H9 (cell line): ENCODE results near the gene PCCA. TPM values are rescaled to one million over a fixed set of nuclear protein-coding genes. Genes with fewer than 3 reads are reported as not detected.

Experiments
- DNase-seq: peaks from one replicate; pipeline ENCODE4 v3.0.0-alpha.2; 2017
- H2AFZ ChIP-seq: one replicate; pipeline ENCODE4 v1.6.1; 2013; ENCODE audit warnings: mild to moderate bottlenecking, low read length, control low read depth, moderate library complexity
- H2AK5ac ChIP-seq: 2 replicates; pipeline ENCODE4 v1.6.1; 2013; ENCODE audit warnings: low read length, control low read depth, mixed read lengths; ENCODE audit not compliant: insufficient read length
- H2BK120ac ChIP-seq: one replicate; pipeline ENCODE4 v1.6.1; 2013; ENCODE audit warnings: low read depth, mild to moderate bottlenecking, low read length, control low read depth, inconsistent platforms; ENCODE audit not compliant: poor library complexity, severe bottlenecking
- H2BK12ac ChIP-seq: 2 replicates; pipeline ENCODE4 v1.6.1; 2013; ENCODE audit warnings: low read length, control low read depth, mixed read lengths, low read depth; ENCODE audit not compliant: insufficient read length
- H2BK15ac ChIP-seq: 2 replicates; pipeline ENCODE4 v1.6.1; 2013; ENCODE audit warnings: low read depth, low read length, control low read depth
- H2BK20ac ChIP-seq: one replicate; pipeline ENCODE4 v1.6.1; 2013; ENCODE audit warnings: low read depth, mild to moderate bottlenecking, low read length, control low read depth, inconsistent platforms; ENCODE audit not compliant: poor library complexity, severe bottlenecking
- H2BK5ac ChIP-seq: 2 replicates; pipeline ENCODE4 v1.6.1; 2013; ENCODE audit warnings: low read length, control low read depth, mixed read lengths; ENCODE audit not compliant: insufficient read length
- H3K14ac ChIP-seq: 2 replicates; pipeline ENCODE4 v1.6.1; 2013; ENCODE audit warnings: low read length, control low read depth; ENCODE audit not compliant: insufficient read depth
- H3K18ac ChIP-seq: 2 replicates; pipeline ENCODE4 v1.6.1; 2013; ENCODE audit warnings: low read depth, mild to moderate bottlenecking, mixed read lengths, low read length, control low read depth; ENCODE audit not compliant: insufficient read length
- H3K23ac ChIP-seq: 2 replicates; pipeline ENCODE4 v1.6.1; 2013; ENCODE audit warnings: low read length, control low read depth, mixed read lengths, low read depth; ENCODE audit not compliant: insufficient read length
- H3K23me2 ChIP-seq: 2 replicates; pipeline ENCODE4 v1.6.1; 2013; ENCODE audit warnings: low read depth, mild to moderate bottlenecking, mixed read lengths, low read length, control low read depth; ENCODE audit not compliant: insufficient read length, poor library complexity, severe bottlenecking
- H3K27ac ChIP-seq: 2 replicates; pipeline ENCODE4 v1.5.1; 2013; ENCODE audit warnings: low read length, control low read depth, mixed read lengths, low read depth; ENCODE audit not compliant: insufficient read length
- H3K27me3 ChIP-seq: 2 replicates; pipeline ENCODE4 v1.6.1; 2013; ENCODE audit warnings: low read length, control low read depth, inconsistent platforms; ENCODE audit not compliant: insufficient read depth
- H3K4ac ChIP-seq: 2 replicates; pipeline ENCODE4 v1.6.1; 2013; ENCODE audit warnings: low read depth, mild to moderate bottlenecking, control low read depth, inconsistent platforms, low read length, moderate library complexity
- H3K4me1 ChIP-seq: 2 replicates; pipeline ENCODE4 v1.6.1; 2013; ENCODE audit warnings: low read length, control low read depth, inconsistent platforms; ENCODE audit not compliant: insufficient read depth
- H3K4me2 ChIP-seq: 2 replicates; pipeline ENCODE4 v1.6.1; 2013; ENCODE audit warnings: low read length, control low read depth, mixed read lengths; ENCODE audit not compliant: insufficient read length, insufficient read depth
- H3K56ac ChIP-seq: 2 replicates; pipeline ENCODE4 v1.6.1; 2013; ENCODE audit warnings: low read depth, mild to moderate bottlenecking, mixed read lengths, low read length, control low read depth; ENCODE audit not compliant: insufficient read length
- H3K79me1 ChIP-seq: 2 replicates; pipeline ENCODE4 v1.6.1; 2013; ENCODE audit warnings: low read depth, mild to moderate bottlenecking, moderate library complexity, low read length, control low read depth, inconsistent platforms; ENCODE audit not compliant: insufficient read depth, poor library complexity, severe bottlenecking
- H3K79me2 ChIP-seq: 2 replicates; pipeline ENCODE4 v1.6.1; 2013; ENCODE audit warnings: low read length, control low read depth, inconsistent platforms; ENCODE audit not compliant: insufficient read depth
- H3K9ac ChIP-seq: 2 replicates; pipeline ENCODE4 v1.6.1; 2013; ENCODE audit warnings: low read length, control low read depth, mixed read lengths; ENCODE audit not compliant: insufficient read length; ENCODE audit errors: extremely low read depth
- H3K9me3 ChIP-seq: one replicate; pipeline ENCODE4 v1.6.1; 2013; ENCODE audit warnings: low read depth, low read length, inconsistent platforms; ENCODE audit not compliant: control insufficient read depth
- H3T11ph ChIP-seq: one replicate; pipeline ENCODE4 v1.6.1; 2013; ENCODE audit warnings: mild to moderate bottlenecking, low read length, control low read depth, inconsistent platforms
- H4K20me1 ChIP-seq: one replicate; pipeline ENCODE4 v1.6.1; 2013; ENCODE audit not compliant: control insufficient read depth, insufficient read length, insufficient read depth
- H4K5ac ChIP-seq: 2 replicates; pipeline ENCODE4 v1.6.1; 2013; ENCODE audit warnings: low read depth, mild to moderate bottlenecking, mixed read lengths, low read length, control low read depth; ENCODE audit not compliant: insufficient read length
- H4K8ac ChIP-seq: replicated peaks from 2 replicates; pipeline ENCODE4 v1.6.1; 2013; ENCODE audit warnings: low read length, control low read depth, mixed read lengths, low read depth; ENCODE audit not compliant: insufficient read length
- H4K91ac ChIP-seq: 2 replicates; pipeline ENCODE4 v1.6.1; 2013; ENCODE audit warnings: low read depth, mild to moderate bottlenecking, moderate library complexity, mixed read lengths, low read length, control low read depth; ENCODE audit not compliant: insufficient read length
- H3K27ac Mint-ChIP-seq, 3 experiments: 2 replicates in 2 of 3; 3 replicates in 1 of 3; pipeline ENCODE4 v1.8.0; 2020 to 2021; ENCODE audit warnings: mixed read lengths in 3 of 3, mild to moderate bottlenecking in 1 of 3, moderate library complexity in 1 of 3
- H3K27me3 Mint-ChIP-seq: 2 replicates; pipeline ENCODE4 v1.8.0; 2021; ENCODE audit warnings: low read depth, mild to moderate bottlenecking, moderate library complexity, mixed read lengths
- H3K36me3 Mint-ChIP-seq, 3 experiments: 2 replicates in 2 of 3; 3 replicates in 1 of 3; pipeline ENCODE4 v1.8.0; 2020 to 2021; ENCODE audit warnings: low read depth in 3 of 3, mixed read lengths in 3 of 3; ENCODE audit not compliant: insufficient read depth in 1 of 3
- H3K4me1 Mint-ChIP-seq, 2 experiments: 2 replicates each; pipeline ENCODE4 v1.8.0; 2020; ENCODE audit warnings: mixed read lengths in 2 of 2
- H3K4me3 Mint-ChIP-seq, 2 experiments: 2 replicates in 1 of 2; 3 replicates in 1 of 2; pipeline ENCODE4 v1.8.0; 2020 to 2021; ENCODE audit warnings: mild to moderate bottlenecking in 2 of 2, mixed read lengths in 2 of 2, moderate library complexity in 1 of 2
- H3K9me3 Mint-ChIP-seq, 2 experiments: 2 replicates in 1 of 2; 3 replicates in 1 of 2; pipeline ENCODE4 v1.8.0; 2020; ENCODE audit warnings: mild to moderate bottlenecking in 2 of 2, mixed read lengths in 2 of 2, moderate library complexity in 1 of 2
- CTCF ChIP-seq: fragments of 200-600 bp; sonication (generic); conservative IDR thresholded peaks from 3 replicates; pipeline ENCODE4 v1.8.0; 2021; ENCODE audit warnings: antibody characterized with exemption, mild to moderate bottlenecking
- WGBS: extraction: QIAGEN DNeasy Blood & Tissue Kit; methylation state at CpG from one replicate; pipeline ENCODE4 v1.1.7; 2013; ENCODE audit warnings: missing lambda C conversion rate, low lambda C conversion rate, mixed read lengths; ENCODE audit not compliant: insufficient read length; ENCODE audit errors: extremely low coverage; 5-methylcytosine and 5-hydroxymethylcytosine counted together
- total RNA-seq: library from RNA; stranded (reverse); gene quantifications from 2 replicates; pipeline ENCODE4 v1.2.1, GENCODE V29; 2021

PCCA gene
- total RNA-seq, 1 experiment from 2014 or later: 56.5 TPM

DNA sequence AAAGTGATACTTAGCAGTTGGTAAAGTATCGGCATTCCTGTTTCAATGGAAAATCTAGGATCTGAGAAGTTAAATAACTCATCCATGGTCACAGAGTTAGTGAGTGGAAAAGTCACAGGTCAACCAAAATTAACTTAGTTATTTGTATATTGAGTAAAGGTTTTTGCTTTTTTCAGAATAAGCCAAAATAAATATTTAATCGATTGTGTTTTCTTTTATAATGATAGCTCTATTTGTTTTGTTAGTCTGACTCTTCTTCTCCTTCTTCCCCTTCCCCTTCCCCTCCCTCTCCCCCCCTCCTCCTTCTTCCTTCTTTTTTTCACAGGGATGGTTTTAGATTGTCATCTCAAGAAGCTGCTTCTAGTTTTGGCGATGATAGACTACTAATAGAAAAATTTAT is 173.5 kb downstream of the PCCA start:
- Histone ChIP-seq H3K14ac (no peak overlapping the region), H3K9me3 (no peaks in the 10 kb centered on the region), H2BK12ac (no peak overlapping the region), H3K56ac (no peak overlapping the region), H3T11ph (no peak overlapping the region), H4K91ac (no peak overlapping the region), H4K5ac (no peak overlapping the region), H2BK20ac (no peak overlapping the region), H2AK5ac (no peak overlapping the region), H2AFZ (no peak overlapping the region), H3K23me2 (no peaks in the 10 kb centered on the region), H2BK5ac (no peak overlapping the region), H3K23ac (no peak overlapping the region), H2BK15ac (no peak overlapping the region), H3K4me1 (no peaks in the 10 kb centered on the region), H3K4ac (no peak overlapping the region), H4K20me1 (no peaks in the 10 kb centered on the region), H3K79me1 (no peaks in the 10 kb centered on the region), H3K27me3 (no peaks in the 10 kb centered on the region), H3K18ac (no peak overlapping the region), H3K4me2 (no peak overlapping the region), H2BK120ac (no peak overlapping the region), H4K8ac (no peak overlapping the region), H3K27ac (no peak overlapping the region), H3K9ac (no peak overlapping the region), H3K79me2 (no peaks in the 10 kb centered on the region)
- Mint-ChIP-seq H3K27me3 (no peaks in the 10 kb centered on the region), H3K36me3 (peaks cover 0 to 3% (median 0%) of the 10 kb centered on the region in 3 experiments; a peak in 2 of 7 replicates), H3K4me1 (peaks cover 2 to 7% of the 10 kb centered on the region in 2 experiments), H3K9me3 (no peaks in the 10 kb centered on the region), H3K27ac (no peak overlapping the region), H3K4me3 (no peak overlapping the region)
- no peak for TF ChIP-seq CTCF
- no peak for DNase-seq
- WGBS: no CpG with 5 or more reads among the region's 3 CpGs
